Right lung (tissue), 10 donors: ENCODE results near the gene CEP104. TPM values are rescaled to one million over a fixed set of nuclear protein-coding genes. Genes with fewer than 3 reads are reported as not detected.

Experiments
- DNase-seq, 2 donors: peaks; one replicate each; pipeline ENCODE4 v3.0.0-alpha.2; 2013
- long read RNA-seq, 8 donors: transcript quantifications; one replicate each; lab custom pipeline, GENCODE V29; 2026
- polyA plus RNA-seq, 5 donors: library from polyadenylated mRNA; unstranded; fragments of 120-200 nt; gene quantifications; one replicate each; pipeline versions ENCODE4 v1.2.1 to v1.2.3, GENCODE V29; 2013; ENCODE audit warnings: inconsistent platforms in 1 of 5, low replicate concordance in 1 of 5; ENCODE audit not compliant: insufficient read length in 5 of 5, insufficient read depth in 1 of 5

CEP104 gene
- polyA plus RNA-seq, result 10 to 100 TPM; 27.1 to 35.9 (median 28.1) TPM
- long read RNA-seq, donor 1, result 0 reads
- long read RNA-seq, donor 2, result 0 reads
- long read RNA-seq, donor 3, partial matches to known transcripts, result 0 of 2 reads
- long read RNA-seq, donor 3, other reads (novel, unspliced or antisense), result 0 of 2 reads
- long read RNA-seq, donor 4, result 0 reads
- long read RNA-seq, donor 5, partial matches to known transcripts, result 0 of 1 reads
- long read RNA-seq, donor 5, other reads (novel, unspliced or antisense), result 0 of 1 reads
- long read RNA-seq, donor 6, partial matches to known transcripts, result 0 of 2 reads
- long read RNA-seq, donor 6, other reads (novel, unspliced or antisense), result 0 of 2 reads
- long read RNA-seq, donor 7, full-length matches to known transcripts, result 3 of 3 reads
- long read RNA-seq, donor 7, partial matches to known transcripts, result 0 of 3 reads
- long read RNA-seq, donor 7, other reads (novel, unspliced or antisense), result 0 of 3 reads
- long read RNA-seq, donor 8, result 0 reads

DNA sequence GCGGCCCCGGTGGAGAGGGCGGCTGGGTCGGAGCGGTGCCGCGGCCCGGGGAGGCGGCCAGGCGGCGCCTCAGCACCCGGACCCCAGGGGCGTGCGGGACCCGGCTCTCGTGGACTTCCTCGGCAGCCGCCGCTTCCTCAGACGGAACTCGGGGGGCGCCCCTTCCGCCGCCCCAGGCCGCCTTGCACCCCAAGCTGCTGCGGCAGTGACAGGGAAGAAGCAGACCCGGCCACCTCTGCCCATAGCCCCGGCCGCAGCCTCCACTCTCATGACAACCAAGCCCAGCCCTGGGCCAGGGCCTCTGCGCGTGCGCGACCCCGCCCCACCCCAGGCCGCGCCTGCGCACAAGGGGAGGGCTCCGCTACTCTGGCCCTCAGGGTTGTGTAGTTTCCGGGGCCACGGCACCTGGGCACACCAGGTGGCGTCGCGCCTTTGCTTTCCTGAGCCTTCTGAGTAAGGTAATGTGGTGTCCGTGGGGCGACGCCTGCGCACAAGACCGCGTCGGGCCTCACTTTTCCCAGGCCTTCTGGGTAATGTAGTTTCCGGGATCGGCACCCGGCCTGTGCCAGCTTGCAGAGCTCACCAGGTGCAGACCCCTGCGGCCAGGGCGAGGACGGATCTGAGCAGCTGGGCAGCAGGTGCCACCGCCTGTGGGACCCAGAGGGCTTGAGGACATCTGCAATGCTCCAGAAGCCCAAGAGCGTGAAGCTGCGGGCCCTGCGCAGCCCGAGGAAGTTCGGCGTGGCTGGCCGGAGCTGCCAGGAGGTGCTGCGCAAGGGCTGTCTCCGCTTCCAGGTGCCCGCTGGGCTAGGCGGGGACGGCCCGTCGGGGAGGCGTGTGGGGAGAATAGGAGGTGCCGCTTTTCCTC, at the start of gene CEP104, which contains the start of gene DFFB:
Gene CEP104, minus strand, starts transcription at position 289 of the 868 bp plus-strand sequence. CDS start 4,804 bp downstream, outside the sequence.
Gene DFFB, plus strand, starts transcription at position 554 of the 868 bp plus-strand sequence. Its CDS starts 128 bp downstream, at position 682.
- peak; percentile 91 to 93 for DNase-seq

- DNase-seq, result no peak
These were observed 49.6 kb upstream of the CEP104 start for GRCh38 chr1:3906672-3907020.

GRCh38 chr1:3905953-3906671, 49.1 kb upstream of the CEP104 start:
- DNase-seq, result no peak

DNA sequence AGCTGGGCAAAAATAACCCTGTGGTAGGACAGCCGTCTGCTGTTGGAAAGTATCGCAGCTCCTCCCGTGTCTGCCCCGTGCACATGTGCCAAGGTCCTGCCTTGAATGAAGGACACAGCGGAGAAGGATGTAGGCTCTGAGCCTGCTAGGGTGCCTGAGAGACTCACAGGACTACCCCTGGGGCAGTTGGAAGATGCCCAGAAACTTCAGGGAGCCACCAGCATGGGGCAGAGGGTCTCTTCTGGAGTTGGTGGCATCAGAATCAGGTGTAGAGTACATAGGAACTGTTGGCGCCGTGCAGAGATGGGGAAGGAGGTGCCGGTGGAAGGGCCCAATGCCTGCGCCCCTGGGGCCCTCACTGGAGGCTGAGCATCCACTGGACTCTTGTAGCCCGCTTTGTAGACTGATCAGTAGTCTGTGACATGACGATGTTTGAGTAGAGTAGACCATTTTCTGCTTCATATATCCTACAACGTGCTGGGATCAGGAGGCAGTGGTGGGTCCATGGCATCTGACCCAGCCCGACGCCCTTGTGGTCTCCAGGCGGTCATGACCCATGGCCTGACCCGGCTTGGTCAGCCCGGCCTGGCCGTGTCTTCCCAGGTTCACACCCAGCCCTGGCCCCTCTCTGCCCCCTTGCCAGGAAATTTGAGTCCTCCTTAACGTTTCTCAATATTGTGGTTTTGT, 48.4 kb upstream of the CEP104 start:
- no peak for DNase-seq

DNA sequence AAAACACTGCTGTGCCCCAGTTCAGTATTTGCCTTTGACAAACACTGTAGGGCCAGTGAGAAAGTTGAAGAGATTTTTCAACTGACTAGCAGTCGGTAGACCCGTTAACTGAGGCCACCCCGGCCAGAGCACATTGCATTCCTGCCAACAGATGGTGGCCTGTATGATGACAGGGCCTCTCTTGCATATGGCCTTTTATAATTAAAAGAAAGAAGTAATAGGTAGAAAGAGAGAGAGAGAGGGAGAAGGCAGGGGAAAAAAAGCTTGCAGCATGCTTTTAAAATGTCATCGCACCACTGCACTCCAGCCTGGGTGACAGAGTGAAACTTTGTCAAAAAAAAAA, 47.8 kb upstream of the CEP104 start:
- no peak for DNase-seq

- DNase-seq, result no peak
These were observed 47.2 kb upstream of the CEP104 start for GRCh38 chr1:3904006-3904842.

DNA sequence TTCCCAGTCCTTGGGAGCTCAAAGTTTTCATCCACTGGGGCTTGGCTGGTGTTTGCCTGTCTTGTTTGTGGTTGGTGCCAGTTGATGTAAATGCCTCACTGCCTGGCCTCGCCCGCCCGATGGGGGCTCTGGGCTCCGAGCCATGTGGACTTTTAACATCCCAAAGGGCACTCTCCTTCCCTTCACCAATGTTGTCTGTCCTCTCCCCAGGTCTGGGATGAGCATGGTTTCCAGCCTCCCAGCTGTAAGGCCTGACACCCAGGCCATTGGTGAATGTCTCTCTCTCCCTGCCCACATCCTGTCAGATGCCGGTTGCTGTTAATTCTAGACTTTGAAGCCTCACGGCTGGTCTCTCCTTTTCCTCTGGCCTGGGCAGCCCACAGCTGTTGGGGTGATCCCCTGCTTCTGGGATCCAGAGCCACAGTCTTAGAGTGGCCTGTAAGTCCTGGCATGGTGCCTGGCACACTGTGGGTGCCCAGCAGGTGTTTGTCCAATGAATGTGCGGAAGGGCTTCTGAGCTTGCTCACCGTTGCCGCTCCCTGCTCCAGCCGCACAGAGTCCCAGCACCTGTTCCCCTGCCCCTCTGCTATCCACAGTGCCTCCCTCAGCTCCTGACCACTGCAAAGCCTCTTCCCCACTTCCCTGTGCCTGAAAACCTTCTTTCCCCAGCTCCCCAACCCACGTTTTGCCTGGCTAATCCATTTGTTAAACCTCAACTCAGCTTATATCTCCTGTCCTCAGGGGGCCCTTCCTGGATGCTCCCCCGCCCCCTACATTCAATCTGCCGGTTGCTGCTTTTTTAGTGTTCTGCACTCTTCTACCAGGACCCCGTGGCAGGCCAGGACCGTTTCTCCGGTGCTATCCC, 46.4 kb upstream of the CEP104 start:
- no peak for DNase-seq

DNA sequence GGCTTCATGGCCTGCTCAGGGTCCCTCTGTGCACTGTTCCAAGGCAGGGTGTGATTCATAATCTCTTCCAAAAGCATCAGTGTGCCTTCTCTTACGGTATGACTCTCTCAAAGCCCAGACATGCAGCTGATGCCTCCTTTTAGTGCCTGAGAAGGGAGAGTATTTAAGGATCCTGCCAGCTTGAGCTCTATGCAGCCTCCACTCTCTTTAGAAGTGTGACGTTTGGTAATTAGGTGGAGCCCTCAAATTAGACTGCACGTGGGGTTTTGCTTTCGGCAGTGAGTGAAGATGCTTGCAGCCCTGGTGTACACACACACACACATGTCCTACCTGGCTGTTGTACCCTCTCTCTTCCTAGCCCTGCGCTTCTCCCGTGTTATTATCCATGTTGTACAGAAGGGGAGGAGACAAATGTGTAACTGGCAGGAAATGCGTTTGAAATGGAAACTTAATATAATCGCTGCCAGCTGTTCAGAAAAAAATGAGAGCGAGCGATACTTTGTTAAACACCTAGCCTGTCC, 45.6 kb upstream of the CEP104 start:
- no peak for DNase-seq

GRCh38 chr1:3902111-3902511, 45.1 kb upstream of the CEP104 start:
- DNase-seq, result no peak

DNA sequence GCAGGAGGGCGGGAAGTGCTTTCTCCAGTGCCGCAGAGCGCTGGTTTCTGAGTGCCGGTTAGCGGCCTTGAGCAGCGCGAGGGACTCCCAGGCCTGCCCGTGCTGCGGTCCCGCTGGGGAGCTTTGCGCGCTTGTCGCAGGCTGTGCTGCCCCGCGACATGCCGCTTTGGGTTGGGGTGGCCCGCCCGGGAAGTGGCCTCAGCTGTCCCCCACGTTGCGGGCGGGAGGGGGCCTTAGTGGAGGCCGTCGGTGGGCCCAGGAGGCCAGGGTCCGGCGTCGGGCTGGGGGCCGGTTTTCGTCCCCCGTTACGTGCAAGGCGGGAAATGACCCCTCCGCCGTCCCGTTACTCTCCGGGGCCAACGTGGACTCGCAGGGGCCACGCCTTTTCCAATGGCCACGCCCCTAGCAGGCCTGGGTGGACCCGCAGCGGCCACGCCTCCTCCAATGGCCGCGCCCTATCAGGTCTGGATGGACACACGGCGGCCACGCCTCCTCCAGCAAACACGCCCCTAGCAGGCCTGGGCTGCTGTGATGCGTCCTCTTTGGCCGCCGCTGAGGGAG, 44.0 kb upstream of the CEP104 start:
- DNase-seq, result peak; percentile 95

DNA sequence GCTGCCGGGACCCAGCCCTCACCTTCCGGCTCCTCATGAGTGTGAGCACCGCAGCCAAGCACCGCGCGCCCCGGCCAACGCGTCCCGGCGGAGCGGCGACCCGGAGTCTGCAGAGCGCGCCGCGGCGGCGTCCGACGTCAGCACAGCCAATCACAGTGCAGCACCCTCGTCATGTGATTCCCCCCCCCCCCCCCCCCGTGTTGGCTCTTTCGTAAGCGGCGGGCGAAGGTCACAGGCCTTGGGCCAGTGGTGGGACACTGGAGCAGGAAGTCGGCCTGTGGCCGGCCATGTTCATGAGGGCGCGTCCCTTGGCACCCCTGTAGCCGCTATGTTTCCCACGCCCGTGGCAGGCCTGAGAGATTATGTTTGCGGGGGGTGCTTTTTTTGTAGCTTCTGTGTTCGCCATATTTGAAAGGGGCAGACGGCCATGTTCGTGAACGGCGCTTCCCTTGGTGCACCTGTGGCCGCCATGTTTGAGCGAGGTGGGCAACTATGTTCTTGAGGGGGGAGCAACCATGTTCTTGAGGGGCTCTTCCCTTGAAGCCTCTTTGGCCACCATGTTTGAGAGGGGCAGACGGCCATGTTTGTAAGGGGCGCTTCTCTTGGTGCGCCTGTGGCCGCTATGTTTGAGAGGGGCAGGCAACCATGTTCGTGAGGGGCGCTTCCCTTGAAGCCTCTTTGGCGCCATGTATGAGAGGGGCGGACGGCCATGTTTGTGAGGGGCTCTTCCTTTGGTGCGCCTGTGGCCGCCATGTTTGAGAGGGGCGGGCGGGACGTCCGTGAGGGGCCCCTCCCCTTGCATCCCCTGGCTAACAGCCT, 43.3 kb upstream of the CEP104 start, which contains the start of gene C1orf174:
Gene C1orf174, minus strand, starts transcription at position 123 of the 819 bp plus-strand sequence. Its CDS starts 86 bp downstream, at position 37.
- peak; percentile 98 to 99 for DNase-seq

- DNase-seq, result no peak
These were observed 42.7 kb upstream of the CEP104 start for GRCh38 chr1:3899754-3900149.

DNA sequence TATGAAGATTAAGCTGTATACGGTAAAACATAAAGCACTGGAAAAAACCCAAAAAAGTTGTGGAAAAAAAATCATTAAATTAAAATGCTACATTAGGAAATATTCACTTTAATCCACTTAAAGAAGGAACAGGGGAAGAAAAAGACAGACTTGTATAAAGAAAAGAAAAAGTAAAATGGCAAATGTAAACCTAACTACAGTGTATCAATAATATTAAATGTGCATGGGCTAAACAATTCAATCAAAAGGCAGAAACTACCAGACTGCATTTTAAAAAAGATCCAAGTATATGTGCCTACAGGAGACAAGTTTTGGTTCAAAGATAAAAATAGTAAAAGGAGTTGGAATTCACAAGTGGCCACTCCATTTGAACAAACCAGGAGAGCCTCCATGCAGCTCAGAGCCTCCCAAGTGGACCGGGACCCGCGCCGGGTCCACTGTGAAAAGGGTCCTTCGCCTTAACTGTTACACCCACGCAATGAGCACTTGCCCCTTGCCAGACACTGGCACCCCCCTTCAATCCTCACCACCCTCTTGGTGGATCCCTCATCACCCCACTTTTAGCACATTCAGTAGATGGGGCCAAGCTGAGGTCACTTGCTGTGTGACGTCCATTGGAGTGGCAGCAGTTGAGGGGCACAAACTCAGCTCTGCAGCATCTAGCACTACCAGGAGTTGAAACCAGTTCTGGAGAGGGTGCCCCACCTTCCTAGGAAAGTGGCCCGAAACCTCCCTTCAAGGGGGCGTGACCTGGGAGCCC, 42.2 kb upstream of the CEP104 start:
- DNase-seq, result peak; percentile 18

DNA sequence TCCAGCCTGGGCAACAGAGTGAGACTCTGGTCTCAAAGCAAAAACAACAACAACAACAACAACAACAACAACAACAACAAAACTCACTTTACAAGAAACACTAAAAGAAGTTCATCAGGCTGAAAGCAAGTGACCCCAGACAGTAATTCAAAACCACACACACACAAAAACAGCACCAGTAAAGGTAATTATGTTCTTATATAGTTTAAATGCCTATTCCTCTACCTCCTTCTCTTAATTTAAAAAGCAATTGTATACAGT, 41.4 kb upstream of the CEP104 start:
- no peak for DNase-seq

DNA sequence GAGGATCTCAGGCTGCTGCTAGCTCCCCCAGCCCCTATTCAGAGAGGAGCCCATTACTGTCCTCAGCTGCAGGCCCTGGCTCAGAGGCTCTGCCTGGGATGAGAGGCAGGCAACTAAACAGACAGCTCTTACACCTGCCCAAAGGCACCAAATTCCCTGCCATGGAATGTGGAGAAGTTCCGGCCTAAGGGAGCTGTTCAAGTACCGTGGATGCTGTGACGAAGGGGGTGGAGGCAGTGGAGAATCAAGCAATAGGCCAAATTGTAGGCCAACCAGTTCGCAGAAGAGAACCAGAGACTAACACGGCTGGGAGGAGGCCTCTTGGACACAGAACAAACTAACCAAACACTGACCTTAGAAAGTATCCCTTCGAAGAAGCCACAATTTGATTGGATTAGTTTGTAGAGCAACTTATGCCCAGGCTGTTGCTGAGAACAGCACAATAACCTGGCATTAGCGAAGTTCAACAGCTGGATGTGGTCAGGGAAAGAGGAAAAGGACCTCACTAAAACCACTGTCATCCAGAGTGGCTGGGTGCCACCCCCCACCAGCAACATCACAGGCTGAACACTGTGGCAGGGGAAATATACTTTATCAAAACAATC, 39.5 kb upstream of the CEP104 start:
- no peak for DNase-seq

DNA sequence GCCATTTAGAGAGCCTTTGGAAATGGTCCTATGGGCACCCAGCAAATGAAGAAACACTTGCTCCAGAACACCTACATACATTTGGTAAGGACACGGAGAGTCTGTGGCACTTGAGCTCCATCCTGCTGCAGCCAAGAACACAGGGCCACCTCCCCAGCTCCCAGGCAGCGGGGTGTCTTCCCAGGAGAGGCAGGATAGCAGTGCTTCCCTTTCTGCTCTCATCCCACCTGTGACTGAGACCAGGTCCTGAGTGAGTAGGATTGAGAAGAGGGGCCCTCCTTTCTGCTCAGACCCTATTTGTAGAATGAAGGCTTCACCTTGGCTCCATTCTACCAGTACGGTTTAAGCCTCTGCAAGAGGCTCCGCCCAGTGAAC, 38.9 kb upstream of the CEP104 start:
- DNase-seq, result no peak
